ENCODE data around the gene STK32B.

STK32B gene

DNA sequence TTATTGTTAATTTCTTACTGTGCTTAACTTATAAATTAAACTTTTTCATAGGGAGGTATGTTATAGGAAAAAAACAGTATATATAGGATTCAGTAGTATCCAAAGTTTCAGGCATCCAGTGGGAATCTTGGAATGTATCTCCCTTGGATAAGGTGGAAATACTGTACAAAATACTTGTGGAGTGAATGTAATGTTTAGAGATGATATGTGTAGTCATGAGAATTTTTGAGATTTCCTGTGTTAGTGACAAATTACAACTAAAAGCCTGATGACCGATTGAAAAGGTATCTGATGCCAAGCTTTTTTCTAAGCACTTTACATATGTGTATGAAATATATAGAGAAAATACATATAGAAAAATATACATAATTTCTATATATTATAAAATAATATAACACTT is 69.2 kb downstream of the STK32B start:
- no peak for DNase-seq (ENCODE audit: low spot score)
- TF ChIP-seq, protein P1, sequence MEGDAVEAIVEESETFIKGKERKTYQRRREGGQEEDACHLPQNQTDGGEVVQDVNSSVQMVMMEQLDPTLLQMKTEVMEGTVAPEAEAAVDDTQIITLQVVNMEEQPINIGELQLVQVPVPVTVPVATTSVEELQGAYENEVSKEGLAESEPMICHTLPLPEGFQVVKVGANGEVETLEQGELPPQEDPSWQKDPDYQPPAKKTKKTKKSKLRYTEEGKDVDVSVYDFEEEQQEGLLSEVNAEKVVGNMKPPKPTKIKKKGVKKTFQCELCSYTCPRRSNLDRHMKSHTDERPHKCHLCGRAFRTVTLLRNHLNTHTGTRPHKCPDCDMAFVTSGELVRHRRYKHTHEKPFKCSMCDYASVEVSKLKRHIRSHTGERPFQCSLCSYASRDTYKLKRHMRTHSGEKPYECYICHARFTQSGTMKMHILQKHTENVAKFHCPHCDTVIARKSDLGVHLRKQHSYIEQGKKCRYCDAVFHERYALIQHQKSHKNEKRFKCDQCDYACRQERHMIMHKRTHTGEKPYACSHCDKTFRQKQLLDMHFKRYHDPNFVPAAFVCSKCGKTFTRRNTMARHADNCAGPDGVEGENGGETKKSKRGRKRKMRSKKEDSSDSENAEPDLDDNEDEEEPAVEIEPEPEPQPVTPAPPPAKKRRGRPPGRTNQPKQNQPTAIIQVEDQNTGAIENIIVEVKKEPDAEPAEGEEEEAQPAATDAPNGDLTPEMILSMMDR (IDR thresholded peaks at IDR 0.05; ENCODE audit: extremely low read depth, missing control alignments) = no peak

GRCh38 chr4:5122114-5122513 is 70.8 kb downstream of the STK32B start:
- TF ChIP-seq, protein P1 (IDR thresholded peaks at IDR 0.05; ENCODE audit: extremely low read depth, missing control alignments) = no peak
- DNase-seq (ENCODE audit: low spot score) = no peak

DNA sequence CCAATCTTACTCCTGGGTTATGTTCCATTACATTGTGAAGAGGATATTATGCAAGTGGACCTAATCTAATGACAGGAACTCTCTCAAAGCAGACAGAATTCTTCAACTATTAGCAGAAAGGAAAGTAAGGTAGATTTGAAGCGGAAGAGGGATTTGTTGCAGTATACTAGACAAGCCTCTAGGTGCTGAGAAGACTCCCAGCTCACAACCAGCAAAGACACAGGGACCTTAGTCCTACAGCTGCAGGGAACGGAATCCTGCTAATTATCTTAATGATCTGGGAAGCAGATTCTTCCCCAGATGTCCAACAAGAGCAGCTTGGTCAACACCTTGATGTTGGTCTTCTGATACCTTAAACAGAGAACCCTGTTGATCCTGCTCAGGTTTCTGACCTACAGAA is 73.6 kb downstream of the STK32B start:
- no peak for DNase-seq (ENCODE audit: low spot score)
- TF ChIP-seq, protein P1 (IDR thresholded peaks at IDR 0.05; ENCODE audit: extremely low read depth, missing control alignments) = no peak

DNA sequence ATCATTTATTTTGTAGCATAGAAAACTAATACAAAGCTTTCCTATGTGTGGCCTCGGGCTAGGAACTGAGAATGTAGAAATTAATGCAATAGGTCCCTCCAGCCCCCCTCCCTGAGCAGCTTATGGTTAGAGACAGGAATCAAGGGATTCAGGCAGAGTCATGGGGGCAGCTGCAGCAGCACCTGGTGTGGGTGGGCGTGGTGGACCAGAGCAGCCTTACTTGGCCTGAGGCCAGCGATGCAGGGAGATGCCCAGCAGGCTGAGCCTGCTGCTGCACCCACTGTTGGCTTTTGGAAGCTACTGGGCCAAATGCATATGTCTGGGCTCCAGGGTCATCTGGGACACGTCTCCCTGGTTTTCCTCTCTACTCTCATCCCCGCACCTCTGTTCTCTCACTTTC is 74.0 kb downstream of the STK32B start:
- TF ChIP-seq, protein P1 (IDR thresholded peaks at IDR 0.05; ENCODE audit: extremely low read depth, missing control alignments) = no peak
- no peak for DNase-seq (ENCODE audit: low spot score)

GRCh38 chr4:5126231-5126630 is 75.0 kb downstream of the STK32B start:
- TF ChIP-seq, protein P1 (IDR thresholded peaks at IDR 0.05; ENCODE audit: extremely low read depth, missing control alignments) = no peak

GRCh38 chr4:5126857-5127256 is 75.6 kb downstream of the STK32B start:
- TF ChIP-seq, protein P1 (IDR thresholded peaks at IDR 0.05; ENCODE audit: extremely low read depth, missing control alignments) = no peak
- DNase-seq (ENCODE audit: low spot score) = no peak

More at GRCh38 chr4:5126231-5126630, 75.0 kb downstream of the STK32B start:
- no peak for DNase-seq (ENCODE audit: low spot score)

- TF ChIP-seq, protein P1 (IDR thresholded peaks at IDR 0.05; ENCODE audit: extremely low read depth, missing control alignments) = no peak
- DNase-seq (ENCODE audit: low spot score) = no peak
Observed at GRCh38 chr4:5127556-5127955, 76.3 kb downstream of the STK32B start.
